HL-60/S4 (cell line): ENCODE results near the gene ALKBH5.

Source experiments
- in situ Hi-C: fragments of 300-500 bp; cut with MboI; formaldehyde crosslinking; loops from 2 replicates; pipeline ENCODE4 v1.14.3; 2022; ENCODE audit warnings: low sequenced_read_pairs

The ALKBH5 gene

GRCh38 chr17:18157354-18157985, 26.2 kb upstream of the ALKBH5 start:
- in situ Hi-C loops, result no loop called here

GRCh38 chr17:18158022-18158600, 25.5 kb upstream of the ALKBH5 start:
- in situ Hi-C loops, result no loop called here

- in situ Hi-C loops, result no loop called here
Observed at GRCh38 chr17:18159551-18160120, 24.0 kb upstream of the ALKBH5 start.

- in situ Hi-C loops, result no loop called here
Observed at GRCh38 chr17:18160128-18160856, 23.3 kb upstream of the ALKBH5 start.

- in situ Hi-C loops, result no loop called here
Observed at GRCh38 chr17:18161207-18162145, 22.2 kb upstream of the ALKBH5 start.

- in situ Hi-C loops, result no loop called here
Observed at GRCh38 chr17:18163547-18163946, 20.1 kb upstream of the ALKBH5 start.

- in situ Hi-C loops, result no loop called here
Observed at GRCh38 chr17:18166894-18167293, 16.7 kb upstream of the ALKBH5 start.

GRCh38 chr17:18167421-18167820, 16.2 kb upstream of the ALKBH5 start:
- in situ Hi-C loops, result no loop called here

GRCh38 chr17:18172531-18173278, 10.9 kb upstream of the ALKBH5 start:
- in situ Hi-C loops, result no loop called here

- in situ Hi-C loops, result no loop called here
Observed at GRCh38 chr17:18173740-18174139, 9.9 kb upstream of the ALKBH5 start.

GRCh38 chr17:18176176-18176575, 7.5 kb upstream of the ALKBH5 start:
- in situ Hi-C loops, result no loop called here

- in situ Hi-C loops, result no loop called here
Observed at GRCh38 chr17:18177133-18177532, 6.5 kb upstream of the ALKBH5 start.

GRCh38 chr17:18177722-18178121, 5.9 kb upstream of the ALKBH5 start:
- in situ Hi-C loops, result no loop called here

GRCh38 chr17:18179196-18179595, 4.4 kb upstream of the ALKBH5 start:
- in situ Hi-C loops, result no loop called here

GRCh38 chr17:18179804-18180203, 3.8 kb upstream of the ALKBH5 start:
- in situ Hi-C loops, result no loop called here

- in situ Hi-C loops, result no loop called here
Observed at GRCh38 chr17:18181358-18181757, 2.3 kb upstream of the ALKBH5 start.

- in situ Hi-C loops, result no loop called here
Observed at GRCh38 chr17:18182110-18182977, 1.3 kb upstream of the ALKBH5 start.

- in situ Hi-C loops, result no loop called here
Observed at GRCh38 chr17:18182978-18183333, 672 bp upstream of the ALKBH5 start.
